Uterus (tissue), 4 donors: ENCODE results near the gene MAP3K8. TPM values are rescaled to one million over a fixed set of nuclear protein-coding genes. Genes with fewer than 3 reads are reported as not detected.

ENCODE experiments used
- DNase-seq, 2 donors: peaks; one replicate each; pipeline ENCODE4 v3.0.0-alpha.2; 2019 to 2020
- H3K27ac ChIP-seq, 2 donors: fragments of 200-600 bp; sonication (generic); 1 replicate in 1 of 2; 2 replicates in 1 of 2; pipeline ENCODE4 v1.5.1; 2016 to 2018
- H3K27me3 ChIP-seq, 2 donors: fragments of 200-600 bp; sonication (generic); one replicate each; pipeline ENCODE4 v1.5.1; 2018 to 2019; ENCODE audit warnings: control low read depth in 1 of 2
- H3K36me3 ChIP-seq, 2 donors: fragments of 200-600 bp; sonication (generic); one replicate each; pipeline ENCODE4 v1.5.1; 2019; ENCODE audit warnings: control low read depth in 1 of 2
- H3K4me1 ChIP-seq, 2 donors: fragments of 200-600 bp; sonication (generic); one replicate each; pipeline ENCODE4 v1.5.1; 2018 to 2019; ENCODE audit warnings: control low read depth in 1 of 2
- H3K4me3 ChIP-seq, 2 donors: fragments of 200-600 bp; sonication (generic); 1 replicate in 1 of 2; 2 replicates in 1 of 2; pipeline ENCODE4 v1.5.1; 2018 to 2019; ENCODE audit warnings: mild to moderate bottlenecking in 1 of 2
- H3K9me3 ChIP-seq, 2 donors: fragments of 200-600 bp; sonication (generic); one replicate each; pipeline ENCODE4 v1.5.1; 2019; ENCODE audit warnings: control low read depth in 1 of 2
- CTCF ChIP-seq, 4 experiments: fragments of 200-600 bp in 2 of 4; fragments of 450-650 bp in 2 of 4; sonication (generic) in 2 of 4; IDR thresholded peaks; one replicate each; pipeline ENCODE4 v1.5.1; 2016 to 2019; ENCODE audit warnings: antibody characterized with exemption in 4 of 4, mild to moderate bottlenecking in 2 of 4, moderate library complexity in 1 of 4
- POLR2A ChIP-seq, 2 donors: fragments of 450-650 bp; IDR thresholded peaks; one replicate each; pipeline ENCODE4 v1.6.1; 2016; ENCODE audit warnings: antibody characterized with exemption in 2 of 2, mild to moderate bottlenecking in 1 of 2, moderate library complexity in 1 of 2
- intact Hi-C: fragments of 100-400 bp; cut with DNase I; formaldehyde crosslinking; loops from one replicate; pipeline ENCODE4 v1.15.1; 2023; ENCODE audit warnings: low total_unique reads
- total RNA-seq, 4 donors: library from RNA; depleted of rRNA in 3 of 4; stranded (reverse); fragments of >200 nt in 3 of 4; gene quantifications; one replicate each; pipeline versions ENCODE4 v1.1.0 to v1.2.4, GENCODE V29; 2014 to 2023
- donor health status: DM: yes; HTN: yes; CAD: no.

MAP3K8 gene
- total RNA-seq, 4 donors from 2014 or later = 13.3 to 63.0 (median 24.4) TPM

DNA sequence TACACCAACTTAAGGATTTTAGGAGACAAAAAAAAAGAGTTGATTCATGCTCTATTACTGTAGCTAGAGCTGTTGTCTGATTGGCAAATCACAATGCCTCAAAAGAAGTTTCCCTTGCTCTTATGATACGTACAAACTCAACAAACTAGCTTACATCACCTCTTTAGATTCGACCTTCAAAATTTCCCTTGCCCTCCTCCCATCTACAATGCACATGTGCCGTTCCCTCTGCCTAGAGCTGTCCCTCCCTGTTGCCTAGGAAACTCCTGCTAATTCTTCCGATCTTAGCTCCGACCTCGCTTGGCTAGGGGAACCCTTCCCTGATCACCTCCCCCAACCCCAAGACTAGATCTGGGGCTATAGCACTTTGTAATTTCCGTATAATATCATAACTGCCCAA lies 55.4 kb downstream of the MAP3K8 start:
- no peaks in the 10 kb centered on the region for H3K27me3 ChIP-seq
- no peak for TF ChIP-seq CTCF (IDR thresholded peaks at IDR 0.05)
- no peak for TF ChIP-seq POLR2A (IDR thresholded peaks at IDR 0.05)
- no peak overlapping the region for H3K4me3 ChIP-seq
- no peaks in the 10 kb centered on the region for H3K4me1 ChIP-seq
- DNase-seq = no peak
- no peaks in the 10 kb centered on the region for H3K9me3 ChIP-seq
- intact Hi-C loops = no loop called here
- no peak overlapping the region for H3K27ac ChIP-seq
- H3K36me3 ChIP-seq = no peaks in the 10 kb centered on the region

GRCh38 chr10:30490289-30491000 lies 56.5 kb downstream of the MAP3K8 start:
- intact Hi-C loops = no loop called here
- H3K9me3 ChIP-seq = no peaks in the 10 kb centered on the region
- no peaks in the 10 kb centered on the region for H3K27me3 ChIP-seq
- TF ChIP-seq POLR2A (IDR thresholded peaks at IDR 0.05) = no peak
- no peak for TF ChIP-seq CTCF (IDR thresholded peaks at IDR 0.05)
- H3K4me3 ChIP-seq = no peak overlapping the region
- no peaks in the 10 kb centered on the region for H3K36me3 ChIP-seq
- no peak for DNase-seq
- no peak overlapping the region for H3K27ac ChIP-seq
- no peaks in the 10 kb centered on the region for H3K4me1 ChIP-seq

- no peak for DNase-seq
- H3K4me3 ChIP-seq = no peak overlapping the region
- no peaks in the 10 kb centered on the region for H3K36me3 ChIP-seq
- intact Hi-C loops = no loop called here
- no peaks in the 10 kb centered on the region for H3K4me1 ChIP-seq
- TF ChIP-seq CTCF (IDR thresholded peaks at IDR 0.05) (no peak), POLR2A (IDR thresholded peaks at IDR 0.05) (no peak)
- no peaks in the 10 kb centered on the region for H3K9me3 ChIP-seq
- H3K27me3 ChIP-seq = no peaks in the 10 kb centered on the region
- no peak overlapping the region for H3K27ac ChIP-seq
Measured at GRCh38 chr10:30491204-30491915, 57.4 kb downstream of the MAP3K8 start.

DNA sequence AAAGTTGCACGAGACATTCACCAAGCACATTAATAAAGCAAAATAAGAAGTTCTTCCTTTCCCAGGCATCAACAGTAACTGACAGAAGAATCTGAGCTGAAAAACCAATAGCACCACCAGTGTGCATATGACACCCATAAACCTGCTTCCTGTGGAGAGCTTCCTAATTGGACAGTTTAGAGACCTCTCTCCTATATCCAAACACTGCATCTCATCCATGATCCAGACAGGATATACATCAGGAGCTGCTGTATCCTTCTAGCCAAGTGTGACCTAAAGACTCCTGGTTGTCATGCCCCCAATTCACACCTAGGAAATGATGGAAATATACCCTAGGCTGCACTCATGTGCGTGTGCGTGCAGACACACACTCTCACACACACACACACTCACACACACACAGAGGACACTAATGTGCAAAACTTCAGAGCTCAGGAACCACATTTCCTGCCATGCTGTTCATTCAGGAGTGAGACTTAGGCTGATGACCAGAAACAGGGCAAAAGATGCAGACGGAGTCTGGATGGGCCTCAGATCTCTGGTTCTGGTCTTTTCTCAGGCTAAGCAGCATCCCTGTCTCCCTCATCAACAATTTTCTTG lies 58.0 kb downstream of the MAP3K8 start:
- Histone ChIP-seq H3K27me3 (no peaks in the 10 kb centered on the region), H3K4me1 (no peaks in the 10 kb centered on the region), H3K27ac (no peak overlapping the region), H3K4me3 (no peak overlapping the region), H3K36me3 (no peaks in the 10 kb centered on the region), H3K9me3 (no peaks in the 10 kb centered on the region)
- TF ChIP-seq CTCF (IDR thresholded peaks at IDR 0.05) (no peak), POLR2A (IDR thresholded peaks at IDR 0.05) (no peak)
- DNase-seq = no peak
- intact Hi-C loops = no loop called here
